GM19025 (cell line): ENCODE data around the gene NAA20.

Experiments used
- ATAC-seq: cut with Tn5 transposase; IDR thresholded peaks from one replicate; pipeline ENCODE4 v1.9.1; 2021; ENCODE audit warnings: mild to moderate bottlenecking, low read depth, moderate library complexity; ENCODE audit not compliant: unreplicated experiment

The NAA20 gene

GRCh38 chr20:20070871-20071726 lies 53.9 kb downstream of the NAA20 start:
- ATAC-seq = no peak

GRCh38 chr20:20073801-20074371 lies 56.7 kb downstream of the NAA20 start:
- ATAC-seq = no peak

DNA sequence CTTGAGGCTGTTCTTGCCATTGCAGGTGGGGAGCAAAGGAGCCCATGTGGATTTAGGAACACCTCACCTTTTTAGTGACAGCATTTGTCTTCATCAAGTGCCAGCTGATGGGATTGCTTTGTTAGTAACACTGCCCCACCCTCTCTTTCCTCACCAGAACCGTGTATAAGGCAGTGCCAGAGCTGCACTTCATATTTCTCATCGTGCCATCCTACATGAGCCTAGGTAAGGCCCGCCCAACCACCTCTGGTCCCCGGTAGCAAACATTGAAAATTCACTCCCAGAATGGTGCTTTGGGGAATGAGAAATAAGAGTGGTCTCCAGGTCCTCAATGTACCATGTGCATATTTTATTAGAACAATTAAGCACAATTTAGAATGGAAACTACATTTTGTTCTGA lies 57.9 kb downstream of the NAA20 start:
- ATAC-seq = no peak

GRCh38 chr20:20076297-20077065 lies 59.3 kb downstream of the NAA20 start:
- ATAC-seq = no peak

DNA sequence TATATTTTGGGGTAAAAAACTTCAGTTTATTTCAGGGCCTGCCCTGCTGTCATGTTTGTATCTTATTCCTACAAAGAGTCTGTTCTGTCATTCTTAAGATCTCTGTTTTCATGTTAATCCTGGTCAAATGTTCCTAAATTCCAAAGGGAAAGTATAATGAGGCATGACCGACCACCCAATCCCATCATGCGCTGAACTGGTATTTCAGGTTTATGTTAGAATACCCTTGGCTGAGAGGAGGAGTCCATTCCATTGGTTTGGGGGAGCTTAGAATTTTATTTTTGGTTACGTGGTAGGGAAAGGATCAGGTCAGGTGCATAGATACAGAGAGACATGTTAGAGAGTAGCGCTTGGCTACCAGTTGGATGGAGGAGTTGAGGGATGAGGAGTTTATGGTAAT lies 60.9 kb downstream of the NAA20 start:
- no peak for ATAC-seq

DNA sequence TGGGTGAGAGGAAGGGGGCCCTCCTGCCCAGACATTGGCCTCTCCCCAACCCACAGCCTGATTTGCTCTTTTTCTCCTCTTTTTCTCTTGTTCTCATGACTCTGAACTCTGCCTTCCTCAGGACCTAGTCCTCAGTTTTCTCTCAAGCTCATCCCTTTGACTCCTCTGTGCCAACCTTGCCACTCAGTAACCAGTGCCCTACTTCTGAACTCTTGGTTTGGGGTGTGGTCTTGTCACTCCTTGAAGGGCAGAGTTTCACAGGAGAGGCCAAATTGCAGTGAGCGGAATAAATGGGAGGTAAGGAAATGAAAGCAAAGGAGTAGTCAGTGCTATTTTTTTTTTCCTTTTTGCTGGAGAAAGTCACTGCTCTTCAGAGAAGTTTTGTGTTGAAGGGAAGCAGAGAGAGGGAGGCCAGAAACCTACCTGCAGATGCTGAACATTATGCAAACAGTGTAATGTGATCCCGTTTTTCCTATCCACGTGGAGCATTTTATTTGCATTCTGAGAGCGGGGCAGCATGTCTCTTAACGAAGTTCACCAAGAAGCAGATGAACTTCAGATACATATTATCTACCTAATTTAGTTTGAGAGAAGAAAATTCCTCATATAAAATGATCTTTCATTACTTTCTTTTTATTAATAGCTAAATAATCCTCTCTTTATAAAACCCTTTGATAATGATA lies 62.1 kb downstream of the NAA20 start:
- no peak for ATAC-seq
